ENCODE measurements around the gene ATP4B. TPM values are rescaled to one million over a fixed set of nuclear protein-coding genes. Genes with fewer than 3 reads are reported as not detected.

ATP4B gene
- total RNA-seq, 1 experiment from 2014 or later = not detected

GRCh38 chr13:113608967-113609533 lies 48.9 kb downstream of the ATP4B start:
- H3K27ac ChIP-seq (ENCODE audit: low read length) = no peak overlapping the region
- no peaks in the 10 kb centered on the region for H3K4me1 ChIP-seq (ENCODE audit: insufficient read depth, low read length)
- no peak overlapping the region for H3K9ac ChIP-seq (ENCODE audit: low read length)
- no peak overlapping the region for H3K4me3 ChIP-seq (ENCODE audit: low read length)
- TF ChIP-seq EZH2phosphoT487 (IDR thresholded peaks at IDR 0.05; ENCODE audit: borderline replicate concordance, low read length) (no peak), EZH2 (IDR thresholded peaks at IDR 0.05; ENCODE audit: low read length, unreplicated experiment) (no peak), CTCF (conservative IDR thresholded peaks at IDR 0.05; ENCODE audit: low read depth, low read length) (no peak)
- ATAC-seq (no peak), DNase-seq (no peak)
- no peaks in the 10 kb centered on the region for H4K20me1 ChIP-seq (ENCODE audit: low read length)
- ChIA-PET CTCF (no interaction called here), POLR2A (ENCODE audit: unreplicated experiment) (no interaction called here)
- H3K79me2 ChIP-seq (ENCODE audit: low read length) = peaks cover 92% of the 10 kb centered on the region
- H3K27me3 ChIP-seq (ENCODE audit: low read length) = no peaks in the 10 kb centered on the region
- H3K9me2 ChIP-seq (replicated peaks; ENCODE audit: low read length) = no peaks in the 10 kb centered on the region
- no peak overlapping the region for H2AFZ ChIP-seq (ENCODE audit: low read length)
- H3K4me2 ChIP-seq (ENCODE audit: low read length) = no peak overlapping the region
- intact Hi-C loops (cut with micrococcal nuclease) = no loop called here
- H3F3A ChIP-seq (ENCODE audit: low read length, unreplicated experiment) = no peaks in the 10 kb centered on the region
- H3K9me3 ChIP-seq (ENCODE audit: low read length) = no peaks in the 10 kb centered on the region
- no TSS peak for BruUV-seq (replicated peaks)
- peaks cover 4% of the 10 kb centered on the region; the same call in 1 of the 2 replicates for H3K36me3 ChIP-seq (ENCODE audit: low read depth, low read length)

GRCh38 chr13:113607889-113608635 lies 49.9 kb downstream of the ATP4B start:
- Histone ChIP-seq H3K9ac (ENCODE audit: low read length) (no peak overlapping the region), H3F3A (ENCODE audit: low read length, unreplicated experiment) (no peaks in the 10 kb centered on the region), H3K27ac (ENCODE audit: low read length) (no peak overlapping the region), H3K9me2 (replicated peaks; ENCODE audit: low read length) (no peaks in the 10 kb centered on the region), H3K36me3 (ENCODE audit: low read depth, low read length) (peaks cover 4% of the 10 kb centered on the region; the same call in 1 of the 2 replicates), H2AFZ (ENCODE audit: low read length) (no peak overlapping the region), H3K4me3 (ENCODE audit: low read length) (no peak overlapping the region), H4K20me1 (ENCODE audit: low read length) (no peaks in the 10 kb centered on the region), H3K4me1 (ENCODE audit: insufficient read depth, low read length) (no peaks in the 10 kb centered on the region), H3K27me3 (ENCODE audit: low read length) (no peaks in the 10 kb centered on the region), H3K4me2 (ENCODE audit: low read length) (no peak overlapping the region), H3K9me3 (ENCODE audit: low read length) (no peaks in the 10 kb centered on the region), H3K79me2 (ENCODE audit: low read length) (peaks cover 93% of the 10 kb centered on the region)
- ATAC-seq (no peak), DNase-seq (no peak)
- no TSS peak for BruUV-seq (replicated peaks)
- intact Hi-C loops (cut with micrococcal nuclease) = no loop called here
- ChIA-PET CTCF (no interaction called here), POLR2A (ENCODE audit: unreplicated experiment) (no interaction called here)
- TF ChIP-seq EZH2phosphoT487 (IDR thresholded peaks at IDR 0.05; ENCODE audit: borderline replicate concordance, low read length) (no peak), EZH2 (IDR thresholded peaks at IDR 0.05; ENCODE audit: low read length, unreplicated experiment) (no peak), CTCF (conservative IDR thresholded peaks at IDR 0.05; ENCODE audit: low read depth, low read length) (no peak)
